Psoas muscle (tissue), 8 donors: ENCODE measurements around the gene SLC44A1. TPM values are rescaled to one million over a fixed set of nuclear protein-coding genes. Genes with fewer than 3 reads are reported as not detected.

Source experiments
- ATAC-seq, 4 donors: fragments of 200-7000 bp; cut with Tn5 transposase; one replicate each; pipeline ENCODE4 v1.9.1; 2020; ENCODE audit warnings: moderate library complexity in 3 of 4, mild to moderate bottlenecking in 2 of 4
- DNase-seq, 2 donors: peaks; one replicate each; pipeline ENCODE4 v3.0.0-alpha.2; 2020
- H3K27ac ChIP-seq: fragments of 200-600 bp; one replicate; pipeline ENCODE4 v1.8.0; 2022
- H3K27me3 ChIP-seq, 3 donors: fragments of 200-600 bp in 1 of 3; one replicate each; pipeline versions ENCODE4 v1.6.1 to v1.8.0; 2013 to 2022; ENCODE audit warnings: low read length in 2 of 3, mild to moderate bottlenecking in 2 of 3, moderate library complexity in 1 of 3; ENCODE audit not compliant: insufficient read depth in 3 of 3
- H3K36me3 ChIP-seq, 2 donors: fragments of 200-600 bp in 1 of 2; one replicate each; pipeline versions ENCODE4 v1.6.1 to v1.8.0; 2013 to 2022; ENCODE audit warnings: low read depth in 1 of 2, mild to moderate bottlenecking in 1 of 2, moderate library complexity in 1 of 2; ENCODE audit not compliant: insufficient read depth in 1 of 2
- H3K4me1 ChIP-seq: fragments of 200-600 bp; one replicate; pipeline ENCODE4 v1.8.0; 2022
- H3K4me3 ChIP-seq: fragments of 200-600 bp; one replicate; pipeline ENCODE4 v1.8.0; 2022; ENCODE audit warnings: mild to moderate bottlenecking
- H3K9me3 ChIP-seq: fragments of 200-600 bp; one replicate; pipeline ENCODE4 v1.8.0; 2022
- WGBS, 3 donors: extraction: QIAGEN DNeasy Blood & Tissue Kit; methylation state at CpG; one replicate each; pipeline versions ENCODE4 v1.1.6 to v1.1.7; 2013; 5-methylcytosine and 5-hydroxymethylcytosine counted together
- intact Hi-C, 2 donors: fragments of 100-400 bp; cut with DNase I; formaldehyde crosslinking; loops; one replicate each; pipeline versions ENCODE4 v1.11.0 to v1.14.2; 2022
- polyA plus RNA-seq, 3 donors: library from polyadenylated mRNA; stranded (reverse); fragments of 200-250 nt; gene quantifications; one replicate each; pipeline ENCODE4 v1.2.3, GENCODE V29; 2013
- total RNA-seq, 4 donors: library from RNA; stranded (reverse); fragmentation: NEBNext Ultra II Directional in 2 of 4; extraction: Animal tissue kit (Norgen Biotek cat#: 25700) in 2 of 4; gene quantifications; one replicate each; pipeline versions ENCODE4 v1.2.1 to v1.2.4, GENCODE V29; 2021 to 2023
- TF ChIP-seq, protein P1 (sequence below): fragments of 200-600 bp; IDR thresholded peaks from one replicate; pipeline ENCODE4 v1.8.0; 2022; ENCODE audit warnings: antibody characterized with exemption
- donor health status: healthy with polysubstance abuse.
- donor health status: DM: no; HTN: no; CAD: no; lungs with moderate emphysema.
- donor health status: Bipolar disorder and iron deficiency.
- donor health status: healthy.
- donor health status: DM: yes; HTN: yes; CAD: no.
- donor health status: DM: no; HTN: no; CAD: no.
- donor health status: DM: no; HTN: no; CAD: no.
- donor health status: DM: yes; HTN: yes; CAD: no.

Gene SLC44A1
- total and polyA plus RNA-seq, 7 donors = 3.3 to 18.9 (median 7.0) TPM

DNA sequence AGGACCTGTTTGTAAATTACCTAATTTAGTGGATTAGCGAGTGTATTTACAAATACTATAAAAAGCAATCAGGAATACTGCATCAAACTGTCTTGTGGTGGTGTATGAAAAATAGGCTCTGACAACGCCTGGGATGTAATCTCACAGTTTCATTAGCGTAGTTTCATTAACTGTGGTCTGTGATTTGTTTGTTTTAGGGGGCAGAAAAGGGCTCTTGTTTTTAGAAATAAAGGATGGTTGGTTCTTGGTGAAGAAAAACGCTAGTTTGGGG lies 1.4 kb downstream of the SLC44A1 start:
- intact Hi-C loops = loop anchor here in 1 of 2 donors (5.0 kb wide), 1 partner anchor 166 kb away; no protein-coding TSS in a partner anchor
- peaks cover 9% of the 10 kb centered on the region for H3K4me1 ChIP-seq
- H3K4me3 ChIP-seq = peak overlapping the region; percentile 83
- WGBS, 3 donors = 7 to 15% (median 9%) methylated on average over 4 of the region's 4 CpGs
- H3K27ac ChIP-seq = peak overlapping the region; percentile 80
- no peaks in the 10 kb centered on the region for H3K9me3 ChIP-seq
- H3K36me3 ChIP-seq = no peaks in the 10 kb centered on the region
- TF ChIP-seq, protein P1, sequence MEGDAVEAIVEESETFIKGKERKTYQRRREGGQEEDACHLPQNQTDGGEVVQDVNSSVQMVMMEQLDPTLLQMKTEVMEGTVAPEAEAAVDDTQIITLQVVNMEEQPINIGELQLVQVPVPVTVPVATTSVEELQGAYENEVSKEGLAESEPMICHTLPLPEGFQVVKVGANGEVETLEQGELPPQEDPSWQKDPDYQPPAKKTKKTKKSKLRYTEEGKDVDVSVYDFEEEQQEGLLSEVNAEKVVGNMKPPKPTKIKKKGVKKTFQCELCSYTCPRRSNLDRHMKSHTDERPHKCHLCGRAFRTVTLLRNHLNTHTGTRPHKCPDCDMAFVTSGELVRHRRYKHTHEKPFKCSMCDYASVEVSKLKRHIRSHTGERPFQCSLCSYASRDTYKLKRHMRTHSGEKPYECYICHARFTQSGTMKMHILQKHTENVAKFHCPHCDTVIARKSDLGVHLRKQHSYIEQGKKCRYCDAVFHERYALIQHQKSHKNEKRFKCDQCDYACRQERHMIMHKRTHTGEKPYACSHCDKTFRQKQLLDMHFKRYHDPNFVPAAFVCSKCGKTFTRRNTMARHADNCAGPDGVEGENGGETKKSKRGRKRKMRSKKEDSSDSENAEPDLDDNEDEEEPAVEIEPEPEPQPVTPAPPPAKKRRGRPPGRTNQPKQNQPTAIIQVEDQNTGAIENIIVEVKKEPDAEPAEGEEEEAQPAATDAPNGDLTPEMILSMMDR = no peak
- ATAC-seq (no peak), DNase-seq (no peak)
- no peaks in the 10 kb centered on the region for H3K27me3 ChIP-seq

DNA sequence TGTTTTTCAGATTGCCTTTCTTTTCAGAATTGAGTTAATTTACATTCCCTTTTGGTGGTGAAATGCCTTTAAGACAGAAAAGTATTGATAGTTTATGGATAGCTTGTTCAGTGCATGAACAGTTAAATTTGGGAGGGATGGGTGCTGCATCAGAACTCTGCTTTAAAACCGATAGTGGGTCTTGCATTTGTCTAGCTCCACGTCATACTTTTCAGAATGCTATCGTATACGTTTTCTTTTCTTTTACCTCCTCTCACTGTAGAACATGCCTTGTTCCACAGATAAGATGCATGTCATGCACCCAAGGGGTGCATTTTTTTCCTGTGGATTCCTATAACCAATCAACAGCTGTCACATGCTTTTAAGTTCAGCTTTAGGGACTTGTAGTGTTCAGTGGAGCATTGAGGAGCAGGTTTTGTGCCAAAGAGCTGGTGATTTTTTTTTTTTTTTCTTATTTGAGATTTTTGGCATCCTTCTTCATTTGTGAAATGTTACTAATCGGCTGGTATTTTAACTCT lies 2.3 kb downstream of the SLC44A1 start:
- Histone ChIP-seq H3K36me3 (no peaks in the 10 kb centered on the region), H3K9me3 (no peaks in the 10 kb centered on the region), H3K4me1 (peaks cover 9% of the 10 kb centered on the region), H3K27me3 (no peaks in the 10 kb centered on the region), H3K27ac (no peak overlapping the region), H3K4me3 (peak overlapping the region; percentile 83)
- DNase-seq (no peak), ATAC-seq (no peak)
- TF ChIP-seq, protein P1 = no peak
- WGBS, 3 donors = 60 to 70% (median 69%) methylated on average over 5 of the region's 5 CpGs
- intact Hi-C loops = loop anchor here in 1 of 2 donors (5.0 kb wide), 1 partner anchor 166 kb away; no protein-coding TSS in a partner anchor

DNA sequence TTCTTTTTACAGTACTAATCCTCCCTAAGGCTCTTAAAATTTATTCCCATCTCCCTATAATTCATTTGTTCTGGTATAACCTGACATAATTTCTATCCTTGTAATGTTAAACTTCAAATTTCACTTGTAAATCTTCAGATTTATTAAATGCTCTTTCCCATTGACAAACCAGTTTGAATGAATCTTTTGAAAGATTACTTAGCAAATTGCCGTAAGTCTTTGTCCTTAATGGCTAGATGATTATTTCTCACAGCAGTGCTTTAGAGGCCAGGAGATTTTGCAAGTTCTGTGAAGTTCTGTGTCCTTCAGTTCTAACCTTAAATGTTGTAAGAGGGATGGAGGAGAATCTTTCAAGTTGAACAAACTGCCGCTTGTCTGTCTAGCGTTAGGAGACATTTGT lies 4.2 kb downstream of the SLC44A1 start:
- DNase-seq (no peak), ATAC-seq (no peak)
- no peaks in the 10 kb centered on the region for H3K9me3 ChIP-seq
- H3K4me3 ChIP-seq = no peak overlapping the region
- WGBS, 3 donors = 80 to 91% (median 83%) methylated on average over 3 of the region's 3 CpGs
- TF ChIP-seq, protein P1 = no peak
- H3K36me3 ChIP-seq = no peaks in the 10 kb centered on the region
- H3K27ac ChIP-seq = no peak overlapping the region
- intact Hi-C loops = loop anchor here in 1 of 2 donors (5.0 kb wide), 1 partner anchor 164 kb away; no protein-coding TSS in a partner anchor
- H3K4me1 ChIP-seq = peaks cover 9% of the 10 kb centered on the region
- no peaks in the 10 kb centered on the region for H3K27me3 ChIP-seq

DNA sequence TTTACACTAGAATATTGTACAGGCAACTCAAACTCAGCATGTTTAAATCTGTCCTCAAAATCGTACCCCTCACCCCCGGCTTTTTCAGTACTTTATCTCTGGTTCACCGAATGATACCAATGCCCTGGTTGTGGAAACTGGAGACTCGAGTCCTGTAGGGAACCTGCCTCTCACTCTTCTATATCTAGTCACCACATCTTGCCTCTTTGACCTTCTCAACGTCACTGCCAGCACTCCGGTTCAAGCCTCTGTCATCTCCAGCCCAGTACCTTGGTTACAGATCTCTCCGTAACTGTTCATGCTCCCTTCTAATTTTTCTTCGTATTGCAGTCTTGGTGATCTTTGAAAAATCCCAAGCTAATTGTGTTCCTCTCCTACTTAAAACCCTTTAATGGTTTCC lies 6.7 kb downstream of the SLC44A1 start:
- no peak for ATAC-seq
- 86 to 89% (median 89%) methylated on average over 8 of the region's 8 CpGs for WGBS, 3 donors

More for the DNA sequence above, 6.7 kb downstream of the SLC44A1 start:
- TF ChIP-seq, protein P1 = no peak
- intact Hi-C loops = loop anchor here in 1 of 2 donors (10.0 kb wide), 1 partner anchor 94 kb away; no protein-coding TSS in a partner anchor
- H3K9me3 ChIP-seq = no peaks in the 10 kb centered on the region
- peak in 1 of 2 donors; percentile 23 for DNase-seq
- no peak overlapping the region for H3K27ac ChIP-seq
- H3K4me1 ChIP-seq = peaks cover 4% of the 10 kb centered on the region
- H3K27me3 ChIP-seq = no peaks in the 10 kb centered on the region
- H3K36me3 ChIP-seq = no peaks in the 10 kb centered on the region
- H3K4me3 ChIP-seq = no peak overlapping the region
